GM18873 (cell line): ENCODE measurements around the gene THNSL1.

ENCODE experiments used
- ATAC-seq: cut with Tn5 transposase; IDR thresholded peaks from one replicate; pipeline ENCODE4 v1.9.1; 2021; ENCODE audit warnings: mild to moderate bottlenecking, moderate library complexity, moderate number of reproducible peaks; ENCODE audit not compliant: unreplicated experiment, low FRiP score

Gene THNSL1

DNA sequence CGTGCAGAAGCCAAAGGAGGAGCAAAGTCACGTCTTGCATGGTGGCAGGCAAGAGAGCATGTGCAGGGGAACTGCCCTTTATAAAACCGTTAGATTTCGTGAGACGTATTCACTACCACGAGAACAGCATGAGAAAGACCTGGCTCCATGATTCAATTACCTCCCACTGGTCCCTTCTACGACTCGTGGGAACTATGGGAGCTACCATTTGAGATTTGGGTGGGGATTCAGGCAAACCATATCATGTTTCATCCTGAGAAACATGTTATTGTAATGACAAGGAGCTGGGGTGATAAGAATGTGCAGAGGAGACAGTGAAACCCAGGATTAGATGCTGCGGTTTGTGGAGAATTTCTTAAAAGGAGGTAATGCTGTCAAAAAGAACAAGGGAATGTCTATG lies 34.0 kb downstream of the THNSL1 start:
- no peak for ATAC-seq

GRCh38 chr10:25052012-25052411 lies 35.6 kb downstream of the THNSL1 start:
- no peak for ATAC-seq

- ATAC-seq = no peak
Observed at GRCh38 chr10:25056726-25057125, 40.3 kb downstream of the THNSL1 start.

DNA sequence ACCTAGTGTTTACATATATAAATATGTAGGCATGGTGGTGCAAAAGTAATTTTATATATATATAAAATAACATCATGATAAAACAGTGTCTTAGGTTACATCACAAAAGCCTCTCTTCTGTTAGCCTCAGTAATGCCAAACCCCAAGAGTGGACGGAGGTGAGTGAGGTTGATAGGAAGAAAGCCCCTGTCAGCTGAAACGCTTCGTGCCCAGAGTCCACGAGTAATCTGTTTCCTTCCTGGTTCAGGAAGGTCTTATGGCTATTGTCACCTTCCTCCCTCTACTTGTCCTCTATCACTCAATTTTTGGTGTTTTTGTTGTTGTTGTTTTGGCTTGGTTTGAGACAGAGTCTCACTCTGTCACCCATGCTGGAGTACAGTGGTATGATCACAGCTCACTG lies 41.5 kb downstream of the THNSL1 start:
- no peak for ATAC-seq

DNA sequence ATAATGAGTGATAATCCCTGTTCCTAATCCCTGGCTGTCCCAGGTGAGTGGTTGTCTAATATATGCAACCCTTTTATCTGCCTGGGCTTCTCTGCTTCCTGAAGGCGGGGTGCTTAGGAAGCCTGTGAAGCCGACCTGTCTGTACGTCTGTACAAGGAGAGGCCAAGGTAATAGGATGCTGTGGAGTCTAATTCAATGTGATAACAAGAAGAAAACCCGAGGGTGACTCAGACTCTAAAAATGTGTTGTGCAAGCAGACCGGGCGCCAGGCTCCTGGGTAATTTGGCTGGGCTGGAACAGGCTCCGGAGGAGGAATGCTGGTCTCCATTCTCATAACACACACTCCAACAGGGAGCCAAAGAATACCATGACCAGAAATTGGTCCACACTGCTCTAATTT lies 43.6 kb downstream of the THNSL1 start:
- no peak for ATAC-seq

DNA sequence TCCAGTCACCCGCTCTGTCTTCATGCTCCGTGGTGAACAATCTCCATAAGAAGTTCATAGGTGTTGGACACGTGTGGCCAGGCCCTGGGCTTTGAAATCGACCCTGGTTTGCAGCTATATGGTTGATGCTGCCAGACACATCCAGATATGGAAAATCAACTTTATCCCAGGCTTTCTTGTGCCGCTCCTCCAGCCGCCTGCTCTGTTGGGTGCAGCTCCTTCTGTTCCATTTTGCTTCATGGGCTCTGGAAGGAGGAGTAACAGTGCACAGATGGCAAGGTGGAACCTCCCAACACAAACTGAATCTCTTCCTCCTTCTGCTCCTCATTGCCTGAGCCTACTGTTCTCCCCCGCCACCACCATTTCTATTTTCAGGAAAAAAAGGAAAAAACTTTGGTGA lies 44.7 kb downstream of the THNSL1 start:
- no peak for ATAC-seq

DNA sequence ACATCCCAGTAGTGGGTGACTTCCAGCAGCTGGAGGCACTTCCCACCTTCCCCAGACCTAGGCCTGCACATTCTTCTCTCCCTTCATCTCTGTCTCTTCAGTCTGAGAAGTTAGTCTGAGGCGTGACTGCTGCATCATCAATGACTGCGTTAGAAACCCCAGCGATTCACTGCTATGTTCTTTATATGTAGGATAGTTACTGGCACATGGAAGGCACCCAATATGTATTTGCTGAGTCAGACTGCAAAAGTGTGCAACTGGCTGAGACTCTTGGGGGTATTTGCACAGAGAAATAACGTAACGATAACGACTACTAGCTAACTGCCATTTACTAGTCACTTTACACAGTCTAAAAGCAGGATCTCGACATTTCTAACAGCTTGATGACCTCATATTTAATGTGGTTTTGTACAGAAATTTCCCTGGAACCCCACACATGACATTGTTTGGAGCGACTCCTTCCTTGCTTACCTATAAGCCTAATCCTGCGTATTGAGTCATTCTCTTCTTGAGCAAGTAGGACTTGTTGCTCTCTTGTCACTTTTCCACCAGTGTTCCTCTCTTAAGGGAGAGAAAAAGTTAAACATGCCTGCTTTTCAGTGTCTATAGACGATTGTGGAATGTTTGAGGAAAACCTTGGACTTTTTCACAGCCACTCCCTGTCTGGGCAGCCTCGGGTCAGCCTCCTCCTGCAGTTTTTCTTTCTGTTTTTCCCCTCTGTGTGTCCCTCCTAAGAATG lies 45.5 kb downstream of the THNSL1 start:
- no peak for ATAC-seq

GRCh38 chr10:25063157-25063556 lies 46.7 kb downstream of the THNSL1 start:
- no peak for ATAC-seq

- no peak for ATAC-seq
Observed at GRCh38 chr10:25063644-25064043, 47.2 kb downstream of the THNSL1 start.

DNA sequence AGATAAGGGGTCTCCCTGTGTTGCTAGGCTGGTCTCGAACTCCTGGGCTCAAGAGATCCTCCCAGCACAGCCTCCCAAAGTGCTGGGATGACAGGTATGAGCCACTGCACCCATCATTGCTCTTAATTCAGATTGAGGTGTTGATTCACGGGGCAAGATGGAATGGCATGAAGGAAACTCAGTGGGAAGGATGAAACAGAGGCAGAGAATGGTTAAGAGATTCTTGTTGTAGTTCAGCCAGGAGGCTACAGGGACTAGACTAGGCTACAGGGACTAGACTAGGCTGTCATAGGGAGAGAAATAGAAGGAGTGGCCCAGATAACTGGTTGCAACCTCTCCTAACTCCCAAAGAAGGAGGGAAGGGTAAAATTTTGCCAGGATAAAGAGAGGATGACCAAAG lies 48.0 kb downstream of the THNSL1 start:
- ATAC-seq = no peak

- ATAC-seq = no peak
Observed at GRCh38 chr10:25065761-25066476, 49.5 kb downstream of the THNSL1 start.

DNA sequence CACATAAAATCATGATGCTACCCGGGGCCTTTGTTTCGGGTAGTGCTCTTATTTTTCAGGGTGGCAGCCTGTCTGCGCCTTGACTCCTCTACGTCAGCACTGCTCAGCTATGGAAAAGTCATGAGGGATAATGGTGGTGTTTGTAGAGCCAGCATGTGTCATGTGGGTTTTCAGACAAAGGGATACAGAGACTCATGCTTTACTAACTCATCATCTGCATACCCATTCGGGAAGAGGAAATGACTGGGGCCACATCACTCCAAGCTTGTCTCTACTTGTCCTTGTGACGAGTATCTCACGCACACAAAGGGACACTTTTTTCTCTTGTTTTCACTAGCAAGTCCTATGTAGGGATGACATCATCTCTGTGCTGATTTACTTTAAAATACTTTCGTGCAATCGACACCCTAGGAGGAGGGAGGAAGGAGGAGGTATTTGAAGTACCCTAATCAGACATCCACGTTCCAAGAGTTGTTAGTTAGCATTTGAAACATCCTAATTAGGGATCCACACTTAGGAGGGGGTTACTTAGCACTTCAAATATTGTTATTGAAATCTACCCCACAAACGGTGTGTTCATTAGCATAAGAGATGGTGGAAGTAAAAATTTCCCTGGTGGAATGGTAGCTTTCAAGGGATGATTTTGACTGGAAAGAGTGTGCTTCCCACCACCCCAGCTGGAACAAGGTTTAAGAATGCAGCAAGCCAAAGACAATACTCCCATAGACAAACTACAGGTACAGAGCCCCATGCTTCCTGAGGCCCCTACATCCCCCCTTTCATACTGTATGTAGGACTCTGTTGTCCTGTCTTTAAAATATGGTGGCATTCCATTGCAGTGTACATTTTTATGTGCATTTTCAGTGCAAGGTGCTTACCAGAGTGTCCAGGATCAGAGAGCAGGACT lies 52.0 kb downstream of the THNSL1 start:
- ATAC-seq = no peak

GRCh38 chr10:25071227-25071626 lies 54.8 kb downstream of the THNSL1 start:
- no peak for ATAC-seq

GRCh38 chr10:25072786-25073185 lies 56.4 kb downstream of the THNSL1 start:
- ATAC-seq = no peak

DNA sequence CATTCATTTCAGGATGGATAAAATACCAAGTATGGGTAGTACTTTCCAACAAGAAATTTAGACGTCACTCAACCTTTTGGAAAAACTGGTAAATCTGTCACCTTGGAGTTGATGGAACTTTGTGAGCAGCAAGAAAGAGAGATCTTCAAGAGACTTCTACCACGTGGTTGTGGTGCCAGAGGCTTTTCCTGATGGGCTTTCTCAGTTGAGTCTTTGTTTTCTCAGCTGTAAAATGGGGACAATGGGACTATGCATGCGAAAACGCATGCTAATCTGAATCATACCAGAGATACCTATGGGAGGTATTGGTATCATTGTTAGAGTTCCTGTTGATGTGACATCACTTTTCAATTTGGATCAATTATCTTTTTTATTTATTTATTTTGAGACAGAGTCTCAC lies 59.4 kb downstream of the THNSL1 start:
- ATAC-seq = no peak
